ENCODE data around the gene IGSF9. TPM values are rescaled to one million over a fixed set of nuclear protein-coding genes. Genes with fewer than 3 reads are reported as not detected.

IGSF9 gene
- total and polyA plus RNA-seq, 7 experiments from 2014 or later = 0.12 TPM; not detected in 5

- Mint-ChIP-seq H3K4me3 (no peak overlapping the region), H3K9me3 (peaks cover 0 to 2% (median 0%) of the 10 kb centered on the region in 11 donors), H3K27me3 (peaks cover 0 to 13% (median 0%) of the 10 kb centered on the region in 5 donors), H3K4me1 (peaks cover 0 to 15% (median 8%) of the 10 kb centered on the region in 7 donors), H3K27ac (peak overlapping the region in 4 of 9 donors; percentile 11 to 51 (median 34)), H3K36me3 (no peaks in the 10 kb centered on the region)
- CTCF ChIA-PET = interaction anchor here (0.5 to 1.5 kb wide), 3 partner anchors 14 to 71 kb away, joined by 3 to 9 read pairs (median 3); partner anchors contain the start of gene IGSF9
- H3K4me1 ChIP-seq (ENCODE audit: control insufficient read depth in 2 of 2, insufficient read depth in 2 of 2, low read length in 2 of 2) = no peaks in the 10 kb centered on the region
- H3K4me3 ChIP-seq (ENCODE audit: low read length) = no peak overlapping the region
- no peaks in the 10 kb centered on the region for H3K9me3 ChIP-seq (ENCODE audit: control insufficient read depth in 2 of 3, low read length in 3 of 3)
- DNase-seq (no peak), ATAC-seq (no peak)
- no peak overlapping the region for H3K27ac ChIP-seq (ENCODE audit: low read depth, low read length)
- H3K27me3 ChIP-seq (ENCODE audit: control insufficient read depth in 2 of 2, insufficient read depth in 2 of 2, low read length in 2 of 2) = no peaks in the 10 kb centered on the region
- POLR2A ChIA-PET = interaction anchor here (3.7 kb wide), 1 partner anchor 9 kb away, joined by 19 read pairs; the partner anchor contains the start of gene TAGLN2
- intact Hi-C loops (cut with micrococcal nuclease) = no loop called here
- H3K36me3 ChIP-seq (ENCODE audit: control insufficient read depth in 2 of 3, insufficient read depth in 3 of 3, low read length in 3 of 3) = no peaks in the 10 kb centered on the region
Observed at GRCh38 chr1:159932296-159933285, 12.8 kb downstream of the IGSF9 start.

- ChIA-PET CTCF (no interaction called here), POLR2A (interaction anchor here (3.7 kb wide), 1 partner anchor 8 kb away, joined by 19 read pairs; the partner anchor contains the start of gene TAGLN2)
- Histone ChIP-seq H3K9me3 (ENCODE audit: control insufficient read depth in 2 of 3, low read length in 3 of 3) (no peaks in the 10 kb centered on the region), H3K36me3 (ENCODE audit: control insufficient read depth in 2 of 3, insufficient read depth in 3 of 3, low read length in 3 of 3) (no peaks in the 10 kb centered on the region), H3K4me1 (ENCODE audit: control insufficient read depth in 2 of 2, insufficient read depth in 2 of 2, low read length in 2 of 2) (no peaks in the 10 kb centered on the region), H3K4me3 (ENCODE audit: low read length) (no peak overlapping the region), H3K27me3 (ENCODE audit: control insufficient read depth in 2 of 2, insufficient read depth in 2 of 2, low read length in 2 of 2) (no peaks in the 10 kb centered on the region), H3K27ac (ENCODE audit: low read depth, low read length) (no peak overlapping the region)
- peaks cover 1 to 11% (median 9%) of the 10 kb centered on the region in 7 donors for H3K4me1 Mint-ChIP-seq
- ATAC-seq = no peak
- H3K9me3 Mint-ChIP-seq = peaks cover 0 to 2% (median 0%) of the 10 kb centered on the region in 11 donors
- no peak overlapping the region for H3K4me3 Mint-ChIP-seq
- DNase-seq = peak in 1 of 9 donors; percentile 1
- H3K27ac Mint-ChIP-seq = no peak overlapping the region
- H3K36me3 Mint-ChIP-seq = no peaks in the 10 kb centered on the region
- intact Hi-C loops (cut with micrococcal nuclease) = no loop called here
- H3K27me3 Mint-ChIP-seq = peaks cover 0 to 15% (median 0%) of the 10 kb centered on the region in 5 donors
Observed at GRCh38 chr1:159931795-159932173, 13.6 kb downstream of the IGSF9 start.

GRCh38 chr1:159931101-159931794 is 14.2 kb downstream of the IGSF9 start:
- intact Hi-C loops (cut with micrococcal nuclease) = no loop called here
- POLR2A ChIA-PET = no interaction called here
- ATAC-seq (no peak), DNase-seq (peak in 1 of 9 donors; percentile 2)
- Histone ChIP-seq H3K27me3 (ENCODE audit: control insufficient read depth in 2 of 2, insufficient read depth in 2 of 2, low read length in 2 of 2) (no peaks in the 10 kb centered on the region), H3K4me1 (ENCODE audit: control insufficient read depth in 2 of 2, insufficient read depth in 2 of 2, low read length in 2 of 2) (peaks cover 0 to under 1% of the 10 kb centered on the region in 2 donors), H3K36me3 (ENCODE audit: control insufficient read depth in 2 of 3, insufficient read depth in 3 of 3, low read length in 3 of 3) (no peaks in the 10 kb centered on the region), H3K4me3 (ENCODE audit: low read length) (no peak overlapping the region), H3K9me3 (ENCODE audit: control insufficient read depth in 2 of 3, low read length in 3 of 3) (no peaks in the 10 kb centered on the region), H3K27ac (ENCODE audit: low read depth, low read length) (no peak overlapping the region)
- Mint-ChIP-seq H3K4me3 (no peak overlapping the region), H3K27ac (no peak overlapping the region), H3K9me3 (peaks cover 0 to 2% (median 0%) of the 10 kb centered on the region in 11 donors), H3K36me3 (no peaks in the 10 kb centered on the region), H3K27me3 (peaks cover 0 to 15% (median 0%) of the 10 kb centered on the region in 5 donors), H3K4me1 (peaks cover 3 to 13% (median 8%) of the 10 kb centered on the region in 7 donors)
- CTCF ChIA-PET = no interaction called here

GRCh38 chr1:159930634-159931033 is 14.8 kb downstream of the IGSF9 start:
- Mint-ChIP-seq H3K9me3 (peaks cover 0 to 2% (median 0%) of the 10 kb centered on the region in 11 donors), H3K4me1 (peaks cover 8 to 16% (median 13%) of the 10 kb centered on the region in 7 donors), H3K27ac (no peak overlapping the region), H3K27me3 (peaks cover 0 to 12% (median 0%) of the 10 kb centered on the region in 5 donors), H3K4me3 (no peak overlapping the region), H3K36me3 (no peaks in the 10 kb centered on the region)
- intact Hi-C loops (cut with micrococcal nuclease) = no loop called here
- DNase-seq (peak in 1 of 9 donors; percentile 7), ATAC-seq (no peak)
- H3K9me3 ChIP-seq (ENCODE audit: control insufficient read depth in 2 of 3, low read length in 3 of 3) = no peaks in the 10 kb centered on the region
- no peaks in the 10 kb centered on the region for H3K36me3 ChIP-seq (ENCODE audit: control insufficient read depth in 2 of 3, insufficient read depth in 3 of 3, low read length in 3 of 3)
- no peak overlapping the region for H3K4me3 ChIP-seq (ENCODE audit: low read length)
- POLR2A ChIA-PET = no interaction called here
- H3K27me3 ChIP-seq (ENCODE audit: control insufficient read depth in 2 of 2, insufficient read depth in 2 of 2, low read length in 2 of 2) = no peaks in the 10 kb centered on the region
- CTCF ChIA-PET = no interaction called here
- H3K27ac ChIP-seq (ENCODE audit: low read depth, low read length) = no peak overlapping the region
- H3K4me1 ChIP-seq (ENCODE audit: control insufficient read depth in 2 of 2, insufficient read depth in 2 of 2, low read length in 2 of 2) = peaks cover 5 to 6% of the 10 kb centered on the region in 2 donors

GRCh38 chr1:159930216-159930615 is 15.2 kb downstream of the IGSF9 start:
- H3K36me3 Mint-ChIP-seq = peaks cover 0 to 2% (median 0%) of the 10 kb centered on the region in 5 donors
- H3K4me1 Mint-ChIP-seq = peaks cover 8 to 18% (median 15%) of the 10 kb centered on the region in 7 donors
- H3K4me3 ChIP-seq (ENCODE audit: low read length) = no peak overlapping the region
- H3K4me1 ChIP-seq (ENCODE audit: control insufficient read depth in 2 of 2, insufficient read depth in 2 of 2, low read length in 2 of 2) = peaks cover 6 to 8% of the 10 kb centered on the region in 2 donors
- H3K27ac ChIP-seq (ENCODE audit: low read depth, low read length) = no peak overlapping the region
- POLR2A ChIA-PET = no interaction called here
- H3K4me3 Mint-ChIP-seq = no peak overlapping the region
- no peak overlapping the region for H3K27ac Mint-ChIP-seq
- intact Hi-C loops (cut with micrococcal nuclease) = no loop called here
- ATAC-seq (no peak), DNase-seq (peak in 1 of 9 donors; percentile 6)
- H3K27me3 Mint-ChIP-seq = peaks cover 0 to 10% (median 0%) of the 10 kb centered on the region in 5 donors
- H3K9me3 Mint-ChIP-seq = peaks cover 0 to 2% (median 0%) of the 10 kb centered on the region in 11 donors
- H3K9me3 ChIP-seq (ENCODE audit: control insufficient read depth in 2 of 3, low read length in 3 of 3) = no peaks in the 10 kb centered on the region
- CTCF ChIA-PET = no interaction called here
- peaks cover 0 to under 1% (median 0%) of the 10 kb centered on the region in 3 experiments for H3K36me3 ChIP-seq (ENCODE audit: control insufficient read depth in 2 of 3, insufficient read depth in 3 of 3, low read length in 3 of 3)
- H3K27me3 ChIP-seq (ENCODE audit: control insufficient read depth in 2 of 2, insufficient read depth in 2 of 2, low read length in 2 of 2) = no peaks in the 10 kb centered on the region

Data from naive thymus-derived CD4-positive, alpha-beta T cell (primary cell).